NT2/D1 (cell line): ENCODE results near the gene EPM2A.

Source experiments
- SUZ12 ChIP-seq: IDR thresholded peaks from 2 replicates; pipeline ENCODE4 v1.6.1; 2011; ENCODE audit not compliant: insufficient read length, insufficient read depth; ENCODE audit errors: extremely low read depth
- YY1 ChIP-seq: IDR thresholded peaks from 2 replicates; pipeline ENCODE4 v1.6.1; 2011; ENCODE audit not compliant: insufficient read length, insufficient read depth
- ZNF274 ChIP-seq: IDR thresholded peaks from 2 replicates; pipeline ENCODE4 v1.6.1; 2011; ENCODE audit warnings: mild to moderate bottlenecking, low read depth, low read length

- TF ChIP-seq YY1 = no peak
- no peak for TF ChIP-seq SUZ12
- no peak for TF ChIP-seq ZNF274
Observed at GRCh38 chr6:145749632-145750031, 14.3 kb upstream of the EPM2A start.
